HepG2 (cell line): Measurements from ENCODE around the gene DQX1. TPM values are rescaled to one million over a fixed set of nuclear protein-coding genes. Genes with fewer than 3 reads are reported as not detected.

Experiments used
- CAMTA2 ChIP-seq: sonication (generic); formaldehyde crosslinking; IDR thresholded peaks from 2 replicates; pipeline ENCODE4 v1.4.0; 2020; ENCODE audit warnings: mild to moderate bottlenecking, missing genetic modification reagents, borderline replicate concordance
- HNRNPH1 ChIP-seq: fragments of 200-400 bp; formaldehyde crosslinking; optimal IDR thresholded peaks from 2 replicates; pipeline ENCODE3; 2017; ENCODE audit warnings: mild to moderate bottlenecking, low read depth, low read length
- KAT2B ChIP-seq: fragments of 150-350 bp; IDR thresholded peaks from 2 replicates; pipeline ENCODE4 v1.6.1; 2014; ENCODE audit warnings: low read depth, low read length, borderline replicate concordance
- POLR2AphosphoS2 ChIP-seq: IDR thresholded peaks from 2 replicates; pipeline ENCODE4 v1.6.1; 2011; ENCODE audit warnings: low read depth, low read length, improper control_type of control experiment
- PPARG ChIP-seq: conservative IDR thresholded peaks from 2 replicates; pipeline ENCODE4 v1.6.1; 2016; ENCODE audit warnings: missing biosample characterization, missing genetic modification reagents
- SATB2 ChIP-seq: sonication (generic); formaldehyde crosslinking; IDR thresholded peaks from 2 replicates; pipeline ENCODE4 v1.5.0; 2020; ENCODE audit warnings: missing genetic modification reagents
- ZBTB38 ChIP-seq: sonication (generic); formaldehyde crosslinking; IDR thresholded peaks from 2 replicates; pipeline ENCODE4 v1.5.1; 2020; ENCODE audit warnings: mild to moderate bottlenecking, missing genetic modification reagents
- ZNF101 ChIP-seq: sonication (generic); formaldehyde crosslinking; IDR thresholded peaks from 2 replicates; pipeline ENCODE4 v1.4.0; 2020; ENCODE audit warnings: mild to moderate bottlenecking, low read depth, missing genetic modification reagents, borderline replicate concordance
- ZNF225 ChIP-seq: sonication (generic); formaldehyde crosslinking; IDR thresholded peaks from 2 replicates; pipeline ENCODE4 v1.4.0; 2020; ENCODE audit warnings: mild to moderate bottlenecking, missing genetic modification reagents
- ZNF333 ChIP-seq: sonication (generic); formaldehyde crosslinking; IDR thresholded peaks from 2 replicates; pipeline ENCODE4 v1.4.0; 2020; ENCODE audit warnings: mild to moderate bottlenecking, missing genetic modification reagents, borderline replicate concordance
- ZNF367 ChIP-seq: sonication (generic); formaldehyde crosslinking; IDR thresholded peaks from 2 replicates; pipeline ENCODE4 v1.4.0; 2020; ENCODE audit warnings: missing genetic modification reagents, borderline replicate concordance
- polyA plus RNA-seq, 8 experiments: library from polyadenylated mRNA; depleted of rRNA in 3 of 8; stranded (reverse) in 7 of 8; unstranded in 1 of 8; fragments of >200 nt; fragmentation: Illumina TruSeq in 4 of 8; extraction: Trizol in 4 of 8; gene quantifications; 2 replicates each; pipeline versions ENCODE4 v1.2.1 to v1.2.3, GENCODE V29; 2011 to 2016; ENCODE audit warnings: low read depth in 4 of 8, missing spikeins in 1 of 8, mixed read lengths in 1 of 8; ENCODE audit not compliant: insufficient read depth in 1 of 8
- total RNA-seq, 5 experiments: library from RNA; depleted of rRNA; stranded (reverse); fragments of >200 nt; fragmentation: Illumina TruSeq; extraction: Trizol; gene quantifications; 2 replicates each; pipeline ENCODE4 v1.2.3, GENCODE V29; 2016; ENCODE audit warnings: low read depth in 1 of 5
- TF ChIP-seq, protein P1 (sequence below): sonication (generic); formaldehyde crosslinking; IDR thresholded peaks from 2 replicates; pipeline ENCODE4 v1.5.0; 2020; ENCODE audit warnings: missing genetic modification reagents
- TF ChIP-seq, protein P2 (sequence below): sonication (generic); formaldehyde crosslinking; IDR thresholded peaks from 2 replicates; pipeline ENCODE4 v1.5.0; 2020; ENCODE audit warnings: mild to moderate bottlenecking, missing genetic modification reagents, borderline replicate concordance
- TF ChIP-seq, protein P3 (sequence below): sonication (generic); formaldehyde crosslinking; conservative IDR thresholded peaks from 2 replicates; pipeline ENCODE4 v1.4.0; 2020; ENCODE audit warnings: missing genetic modification reagents
- TF ChIP-seq, protein P4 (sequence below), 2 experiments: sonication (generic) in 1 of 2; formaldehyde crosslinking in 1 of 2; IDR thresholded peaks; 2 replicates each; pipeline versions ENCODE4 v1.5.1 to v1.6.1; 2011 to 2020; ENCODE audit warnings: borderline replicate concordance in 1 of 2, low read depth in 1 of 2, low read length in 1 of 2, mild to moderate bottlenecking in 1 of 2, missing genetic modification reagents in 1 of 2, moderate library complexity in 1 of 2
- TF ChIP-seq, protein P5 (sequence below): sonication (generic); formaldehyde crosslinking; IDR thresholded peaks from 2 replicates; pipeline ENCODE4 v1.4.0; 2020; ENCODE audit warnings: missing genetic modification reagents

Gene DQX1
- total and polyA plus RNA-seq, 2 of the 13 experiments (the other 11 are each of a cell fraction or from before 2014, with no cell fraction given) = 27.6 to 89.8 TPM

DNA sequence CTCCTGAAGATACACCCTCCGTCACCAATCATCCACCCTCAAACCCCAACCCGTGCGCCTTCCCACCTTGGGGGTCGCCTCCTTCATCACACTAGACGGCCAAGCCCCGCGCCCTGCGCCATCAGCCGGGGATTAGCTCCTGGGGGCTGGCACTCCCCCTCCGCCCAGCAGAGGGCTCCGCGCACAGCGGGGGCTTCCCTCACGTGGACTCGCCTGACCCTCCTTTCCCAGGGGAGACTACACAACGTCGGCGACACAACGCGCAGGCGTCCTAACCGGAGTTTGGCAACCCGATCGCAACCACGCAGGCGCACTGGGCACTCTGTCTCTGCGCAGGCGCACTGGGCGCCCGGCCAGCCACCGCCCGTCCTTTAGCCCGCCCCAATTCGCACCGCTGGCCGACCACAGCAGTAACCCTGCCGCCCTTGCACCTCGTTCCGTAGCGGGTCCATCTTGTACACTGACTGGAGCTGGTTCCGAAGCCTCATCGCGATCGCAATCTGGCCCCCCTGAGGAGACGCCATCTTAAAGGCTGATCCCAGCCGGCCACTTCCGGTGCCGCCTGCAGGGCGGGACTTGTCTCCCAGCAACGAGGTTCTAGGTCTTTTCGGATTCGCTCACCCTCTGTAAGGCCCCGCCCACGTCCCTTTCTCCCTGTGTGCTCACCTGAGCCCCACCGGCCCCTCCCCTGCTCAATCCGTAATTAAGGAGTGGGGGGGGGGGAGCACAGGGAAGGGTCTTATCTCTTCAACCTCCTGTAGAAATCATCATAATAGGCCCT, 18.7 kb downstream of the DQX1 start, which contains the start of gene PCGF1 (continued):
- TF ChIP-seq KAT2B = no peak
- peak; percentile 28; the same call in 1 of the 2 replicates for TF ChIP-seq ZNF333
- peak; percentile 83 for TF ChIP-seq POLR2AphosphoS2
- TF ChIP-seq, protein P1, sequence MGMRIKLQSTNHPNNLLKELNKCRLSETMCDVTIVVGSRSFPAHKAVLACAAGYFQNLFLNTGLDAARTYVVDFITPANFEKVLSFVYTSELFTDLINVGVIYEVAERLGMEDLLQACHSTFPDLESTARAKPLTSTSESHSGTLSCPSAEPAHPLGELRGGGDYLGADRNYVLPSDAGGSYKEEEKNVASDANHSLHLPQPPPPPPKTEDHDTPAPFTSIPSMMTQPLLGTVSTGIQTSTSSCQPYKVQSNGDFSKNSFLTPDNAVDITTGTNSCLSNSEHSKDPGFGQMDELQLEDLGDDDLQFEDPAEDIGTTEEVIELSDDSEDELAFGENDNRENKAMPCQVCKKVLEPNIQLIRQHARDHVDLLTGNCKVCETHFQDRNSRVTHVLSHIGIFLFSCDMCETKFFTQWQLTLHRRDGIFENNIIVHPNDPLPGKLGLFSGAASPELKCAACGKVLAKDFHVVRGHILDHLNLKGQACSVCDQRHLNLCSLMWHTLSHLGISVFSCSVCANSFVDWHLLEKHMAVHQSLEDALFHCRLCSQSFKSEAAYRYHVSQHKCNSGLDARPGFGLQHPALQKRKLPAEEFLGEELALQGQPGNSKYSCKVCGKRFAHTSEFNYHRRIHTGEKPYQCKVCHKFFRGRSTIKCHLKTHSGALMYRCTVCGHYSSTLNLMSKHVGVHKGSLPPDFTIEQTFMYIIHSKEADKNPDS (CRISPR knock-in tag) = peak; percentile 80; the same call in 1 of the 2 replicates
- TF ChIP-seq ZNF225 = no peak; the same call in 1 of the 2 replicates
- TF ChIP-seq HNRNPH1 = no peak
- TF ChIP-seq, protein P2, sequence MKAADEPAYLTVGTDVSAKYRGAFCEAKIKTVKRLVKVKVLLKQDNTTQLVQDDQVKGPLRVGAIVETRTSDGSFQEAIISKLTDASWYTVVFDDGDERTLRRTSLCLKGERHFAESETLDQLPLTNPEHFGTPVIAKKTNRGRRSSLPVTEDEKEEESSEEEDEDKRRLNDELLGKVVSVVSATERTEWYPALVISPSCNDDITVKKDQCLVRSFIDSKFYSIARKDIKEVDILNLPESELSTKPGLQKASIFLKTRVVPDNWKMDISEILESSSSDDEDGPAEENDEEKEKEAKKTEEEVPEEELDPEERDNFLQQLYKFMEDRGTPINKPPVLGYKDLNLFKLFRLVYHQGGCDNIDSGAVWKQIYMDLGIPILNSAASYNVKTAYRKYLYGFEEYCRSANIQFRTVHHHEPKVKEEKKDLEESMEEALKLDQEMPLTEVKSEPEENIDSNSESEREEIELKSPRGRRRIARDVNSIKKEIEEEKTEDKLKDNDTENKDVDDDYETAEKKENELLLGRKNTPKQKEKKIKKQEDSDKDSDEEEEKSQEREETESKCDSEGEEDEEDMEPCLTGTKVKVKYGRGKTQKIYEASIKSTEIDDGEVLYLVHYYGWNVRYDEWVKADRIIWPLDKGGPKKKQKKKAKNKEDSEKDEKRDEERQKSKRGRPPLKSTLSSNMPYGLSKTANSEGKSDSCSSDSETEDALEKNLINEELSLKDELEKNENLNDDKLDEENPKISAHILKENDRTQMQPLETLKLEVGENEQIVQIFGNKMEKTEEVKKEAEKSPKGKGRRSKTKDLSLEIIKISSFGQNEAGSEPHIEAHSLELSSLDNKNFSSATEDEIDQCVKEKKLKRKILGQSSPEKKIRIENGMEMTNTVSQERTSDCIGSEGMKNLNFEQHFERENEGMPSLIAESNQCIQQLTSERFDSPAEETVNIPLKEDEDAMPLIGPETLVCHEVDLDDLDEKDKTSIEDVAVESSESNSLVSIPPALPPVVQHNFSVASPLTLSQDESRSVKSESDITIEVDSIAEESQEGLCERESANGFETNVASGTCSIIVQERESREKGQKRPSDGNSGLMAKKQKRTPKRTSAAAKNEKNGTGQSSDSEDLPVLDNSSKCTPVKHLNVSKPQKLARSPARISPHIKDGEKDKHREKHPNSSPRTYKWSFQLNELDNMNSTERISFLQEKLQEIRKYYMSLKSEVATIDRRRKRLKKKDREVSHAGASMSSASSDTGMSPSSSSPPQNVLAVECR (CRISPR knock-in tag) = peak; percentile 91
- peak; percentile 89 for TF ChIP-seq ZBTB38
- TF ChIP-seq PPARG (CRISPR knock-in tag) = peak; percentile 48; the same call in 1 of the 2 replicates
- TF ChIP-seq, protein P3, sequence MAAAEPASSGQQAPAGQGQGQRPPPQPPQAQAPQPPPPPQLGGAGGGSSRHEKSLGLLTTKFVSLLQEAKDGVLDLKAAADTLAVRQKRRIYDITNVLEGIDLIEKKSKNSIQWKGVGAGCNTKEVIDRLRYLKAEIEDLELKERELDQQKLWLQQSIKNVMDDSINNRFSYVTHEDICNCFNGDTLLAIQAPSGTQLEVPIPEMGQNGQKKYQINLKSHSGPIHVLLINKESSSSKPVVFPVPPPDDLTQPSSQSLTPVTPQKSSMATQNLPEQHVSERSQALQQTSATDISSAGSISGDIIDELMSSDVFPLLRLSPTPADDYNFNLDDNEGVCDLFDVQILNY (CRISPR knock-in tag) = 0 out of 2 replicates have a peak, but pooled peaks have one; percentile 21
- no peak; the same call in 1 of the 2 replicates for TF ChIP-seq CAMTA2 (CRISPR knock-in tag)
- TF ChIP-seq SATB2 = no peak
- TF ChIP-seq ZNF367 (CRISPR knock-in tag) = no peak
- 0 out of 2 replicates have a peak, but pooled peaks have one; percentile 26 for TF ChIP-seq ZNF101 (CRISPR knock-in tag)
- TF ChIP-seq, protein P4, sequence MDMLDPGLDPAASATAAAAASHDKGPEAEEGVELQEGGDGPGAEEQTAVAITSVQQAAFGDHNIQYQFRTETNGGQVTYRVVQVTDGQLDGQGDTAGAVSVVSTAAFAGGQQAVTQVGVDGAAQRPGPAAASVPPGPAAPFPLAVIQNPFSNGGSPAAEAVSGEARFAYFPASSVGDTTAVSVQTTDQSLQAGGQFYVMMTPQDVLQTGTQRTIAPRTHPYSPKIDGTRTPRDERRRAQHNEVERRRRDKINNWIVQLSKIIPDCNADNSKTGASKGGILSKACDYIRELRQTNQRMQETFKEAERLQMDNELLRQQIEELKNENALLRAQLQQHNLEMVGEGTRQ (IDR thresholded peaks at IDR 0.05; ENCODE audit: low read depth, low read length) = peak; percentile 82
- TF ChIP-seq, protein P4 (CRISPR knock-in tag; IDR thresholded peaks at IDR 0.05; ENCODE audit: borderline replicate concordance) = peak; percentile 81
- TF ChIP-seq, protein P5, sequence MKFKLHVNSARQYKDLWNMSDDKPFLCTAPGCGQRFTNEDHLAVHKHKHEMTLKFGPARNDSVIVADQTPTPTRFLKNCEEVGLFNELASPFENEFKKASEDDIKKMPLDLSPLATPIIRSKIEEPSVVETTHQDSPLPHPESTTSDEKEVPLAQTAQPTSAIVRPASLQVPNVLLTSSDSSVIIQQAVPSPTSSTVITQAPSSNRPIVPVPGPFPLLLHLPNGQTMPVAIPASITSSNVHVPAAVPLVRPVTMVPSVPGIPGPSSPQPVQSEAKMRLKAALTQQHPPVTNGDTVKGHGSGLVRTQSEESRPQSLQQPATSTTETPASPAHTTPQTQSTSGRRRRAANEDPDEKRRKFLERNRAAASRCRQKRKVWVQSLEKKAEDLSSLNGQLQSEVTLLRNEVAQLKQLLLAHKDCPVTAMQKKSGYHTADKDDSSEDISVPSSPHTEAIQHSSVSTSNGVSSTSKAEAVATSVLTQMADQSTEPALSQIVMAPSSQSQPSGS (CRISPR knock-in tag) = peak; percentile 79
